Nephron (organoid): ENCODE measurements around the gene CRYBG3.

ENCODE experiments used
- H3K27ac Mint-ChIP-seq, 3 experiments: 2 replicates each; pipeline ENCODE4 v1.8.0; 2020; ENCODE audit warnings: mixed read lengths in 3 of 3, mild to moderate bottlenecking in 2 of 3, moderate library complexity in 1 of 3
- H3K27me3 Mint-ChIP-seq: 2 replicates; pipeline ENCODE4 v1.8.0; 2021; ENCODE audit warnings: low read depth, mild to moderate bottlenecking, moderate library complexity, mixed read lengths
- H3K36me3 Mint-ChIP-seq: 2 replicates; pipeline ENCODE4 v1.8.0; 2020; ENCODE audit warnings: low read depth, mixed read lengths
- H3K4me1 Mint-ChIP-seq: 2 replicates; pipeline ENCODE4 v1.8.0; 2020; ENCODE audit warnings: mixed read lengths
- H3K4me3 Mint-ChIP-seq, 3 experiments: 2 replicates each; pipeline ENCODE4 v1.8.0; 2020; ENCODE audit warnings: mild to moderate bottlenecking in 3 of 3, mixed read lengths in 3 of 3, moderate library complexity in 2 of 3
- H3K9me3 Mint-ChIP-seq: 2 replicates; pipeline ENCODE4 v1.8.0; 2020; ENCODE audit warnings: mixed read lengths
- TF ChIP-seq, protein P1 (sequence below), 3 experiments: fragments of 200-600 bp; sonication (generic); IDR thresholded peaks; one replicate each; pipeline ENCODE4 v1.5.0; 2021; ENCODE audit warnings: antibody characterized with exemption in 3 of 3; ENCODE audit not compliant: unreplicated experiment in 3 of 3

CRYBG3 gene

DNA sequence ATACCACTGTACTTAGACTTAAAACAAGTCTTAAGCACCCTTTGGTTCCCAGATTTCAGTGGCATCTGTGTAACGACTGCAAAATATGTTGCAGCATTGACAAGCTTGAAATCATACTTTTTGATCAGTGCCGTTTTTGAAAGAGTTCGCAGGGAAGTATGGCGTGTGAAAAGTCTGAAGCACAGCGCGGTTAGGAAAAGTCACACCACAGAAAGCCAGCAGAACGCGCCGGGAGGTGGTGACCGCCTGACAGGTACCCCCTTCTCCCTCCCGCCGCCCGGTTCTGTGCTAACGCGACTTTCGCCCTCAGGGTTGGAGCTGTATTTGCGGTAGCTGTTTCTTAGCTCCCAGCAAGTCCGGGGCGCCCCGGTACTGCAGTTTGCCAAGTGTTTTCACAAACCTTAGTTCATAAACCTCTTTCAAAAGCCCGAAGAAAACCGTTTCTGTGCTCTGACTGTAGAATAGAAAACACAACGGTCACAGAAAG is 481 bp upstream of the CRYBG3 start:
- Mint-ChIP-seq H3K4me3 (peak overlapping the region; percentile 89 to 100 (median 97)), H3K36me3 (no peaks in the 10 kb centered on the region), H3K9me3 (no peaks in the 10 kb centered on the region), H3K27ac (peak overlapping the region; percentile 17 to 84 (median 55)), H3K27me3 (peaks cover 41% of the 10 kb centered on the region), H3K4me1 (peaks cover 41% of the 10 kb centered on the region)
- TF ChIP-seq, protein P1, sequence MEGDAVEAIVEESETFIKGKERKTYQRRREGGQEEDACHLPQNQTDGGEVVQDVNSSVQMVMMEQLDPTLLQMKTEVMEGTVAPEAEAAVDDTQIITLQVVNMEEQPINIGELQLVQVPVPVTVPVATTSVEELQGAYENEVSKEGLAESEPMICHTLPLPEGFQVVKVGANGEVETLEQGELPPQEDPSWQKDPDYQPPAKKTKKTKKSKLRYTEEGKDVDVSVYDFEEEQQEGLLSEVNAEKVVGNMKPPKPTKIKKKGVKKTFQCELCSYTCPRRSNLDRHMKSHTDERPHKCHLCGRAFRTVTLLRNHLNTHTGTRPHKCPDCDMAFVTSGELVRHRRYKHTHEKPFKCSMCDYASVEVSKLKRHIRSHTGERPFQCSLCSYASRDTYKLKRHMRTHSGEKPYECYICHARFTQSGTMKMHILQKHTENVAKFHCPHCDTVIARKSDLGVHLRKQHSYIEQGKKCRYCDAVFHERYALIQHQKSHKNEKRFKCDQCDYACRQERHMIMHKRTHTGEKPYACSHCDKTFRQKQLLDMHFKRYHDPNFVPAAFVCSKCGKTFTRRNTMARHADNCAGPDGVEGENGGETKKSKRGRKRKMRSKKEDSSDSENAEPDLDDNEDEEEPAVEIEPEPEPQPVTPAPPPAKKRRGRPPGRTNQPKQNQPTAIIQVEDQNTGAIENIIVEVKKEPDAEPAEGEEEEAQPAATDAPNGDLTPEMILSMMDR (IDR thresholded peaks at IDR 0.05; ENCODE audit: unreplicated experiment in 3 of 3): no peak

DNA sequence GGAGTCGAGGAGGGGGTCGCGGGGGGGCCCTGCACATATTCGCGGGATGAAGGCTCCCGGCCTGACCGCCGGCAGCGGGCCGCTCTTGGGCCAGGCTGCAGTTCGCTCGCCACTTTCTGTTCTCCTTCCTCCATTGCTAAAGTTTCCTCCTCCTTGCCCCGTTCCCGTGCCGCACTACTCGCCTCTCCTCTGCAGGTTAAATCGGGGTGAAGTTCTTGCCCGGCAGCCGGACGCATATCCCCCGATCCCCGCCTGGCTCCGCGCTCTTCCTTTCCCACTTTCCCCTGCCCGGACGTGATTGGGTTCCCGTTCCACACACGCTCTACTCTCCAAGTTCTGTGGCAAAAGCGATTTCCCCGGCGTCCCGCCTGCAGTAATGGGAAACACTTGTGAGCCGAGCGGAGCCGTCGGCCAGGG is 556 bp downstream of the CRYBG3 start:
- H3K27me3 Mint-ChIP-seq: peaks cover 41% of the 10 kb centered on the region
- H3K9me3 Mint-ChIP-seq: no peaks in the 10 kb centered on the region
- peaks cover 36% of the 10 kb centered on the region for H3K4me1 Mint-ChIP-seq
- peak overlapping the region; percentile 61 to 92 (median 87) for H3K27ac Mint-ChIP-seq
- H3K4me3 Mint-ChIP-seq: peak overlapping the region; percentile 97 to 100 (median 100)
- H3K36me3 Mint-ChIP-seq: no peaks in the 10 kb centered on the region
- TF ChIP-seq, protein P1 (IDR thresholded peaks at IDR 0.05; ENCODE audit: unreplicated experiment in 3 of 3): no peak

DNA sequence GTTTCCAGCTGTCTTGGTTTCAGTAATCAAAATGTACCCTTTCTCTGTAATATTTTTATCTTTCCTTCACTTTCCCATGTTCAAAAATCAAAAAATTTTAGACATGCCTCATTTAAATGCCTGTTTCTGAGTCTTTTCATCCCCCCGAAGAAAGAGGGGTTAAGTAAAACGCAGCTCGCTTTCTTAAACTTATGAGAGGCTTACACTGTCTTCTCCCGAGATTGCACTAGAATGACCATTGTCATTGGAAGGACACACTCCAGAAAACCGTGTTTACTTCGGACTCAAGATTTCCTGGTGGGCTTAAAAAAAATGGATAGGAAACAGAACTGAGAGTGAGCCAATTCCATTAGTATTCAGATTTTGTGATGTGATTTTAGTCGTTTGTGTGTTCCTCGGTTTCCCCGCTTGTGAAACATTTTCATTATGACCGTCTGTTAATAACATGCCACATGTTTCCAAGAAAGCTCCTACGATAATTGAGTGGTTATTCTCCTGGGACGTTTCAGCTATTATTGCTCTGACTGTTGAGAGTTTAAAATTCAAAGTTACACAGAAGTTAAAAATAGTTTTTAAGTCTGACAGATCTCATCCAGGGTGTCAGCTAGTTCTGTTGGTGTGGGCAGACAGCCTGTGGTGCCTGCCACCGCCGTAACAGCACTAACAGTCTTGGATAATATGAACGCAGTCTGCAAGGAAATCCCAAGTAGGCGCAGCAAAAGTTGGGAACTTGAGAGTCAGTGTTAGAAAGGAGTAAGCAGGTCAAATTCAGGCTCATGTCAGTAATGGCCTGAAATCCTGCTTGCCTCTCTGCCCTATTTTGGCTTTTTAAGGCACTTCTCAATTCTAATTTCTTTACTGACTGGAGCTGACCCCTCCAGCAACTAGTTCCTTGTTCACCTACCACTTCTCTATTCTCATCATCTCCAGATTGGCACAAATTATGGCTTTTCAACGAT is 1.5 kb downstream of the CRYBG3 start:
- peak overlapping the region in 2 of 3 experiments; percentile 61 to 63 for H3K27ac Mint-ChIP-seq
- peaks cover 28% of the 10 kb centered on the region for H3K4me1 Mint-ChIP-seq
- H3K27me3 Mint-ChIP-seq: peaks cover 35% of the 10 kb centered on the region
- no peaks in the 10 kb centered on the region for H3K9me3 Mint-ChIP-seq
- TF ChIP-seq, protein P1 (IDR thresholded peaks at IDR 0.05; ENCODE audit: unreplicated experiment in 3 of 3): no peak
- H3K36me3 Mint-ChIP-seq: no peaks in the 10 kb centered on the region
- peak overlapping the region; percentile 97 to 100 (median 100) for H3K4me3 Mint-ChIP-seq

DNA sequence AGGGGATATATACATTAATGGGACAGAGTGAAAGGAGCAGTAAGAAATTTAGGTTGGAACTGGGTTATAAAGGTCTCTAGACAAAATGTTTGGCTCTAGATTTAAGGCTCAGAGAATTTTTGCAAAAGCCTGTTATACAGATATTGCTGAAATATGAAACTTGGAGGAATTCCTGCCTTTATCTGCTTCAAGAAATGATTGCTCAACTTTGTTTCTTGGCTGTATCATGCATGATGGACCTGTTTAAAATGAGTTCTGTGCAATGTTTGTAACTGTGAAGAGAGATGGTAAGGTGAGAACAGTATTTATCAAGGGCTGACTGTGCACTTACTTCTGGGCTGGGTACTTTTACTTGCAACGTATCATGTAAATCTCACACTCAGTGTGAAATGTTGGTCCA is 3.3 kb downstream of the CRYBG3 start:
- Mint-ChIP-seq H3K27ac (peak overlapping the region in 1 of 3 experiments; percentile 5), H3K4me1 (peaks cover 30% of the 10 kb centered on the region), H3K4me3 (peak overlapping the region; percentile 17 to 41 (median 39)), H3K27me3 (peaks cover 28% of the 10 kb centered on the region), H3K36me3 (no peaks in the 10 kb centered on the region), H3K9me3 (no peaks in the 10 kb centered on the region)
- TF ChIP-seq, protein P1 (IDR thresholded peaks at IDR 0.05; ENCODE audit: unreplicated experiment in 3 of 3): no peak

DNA sequence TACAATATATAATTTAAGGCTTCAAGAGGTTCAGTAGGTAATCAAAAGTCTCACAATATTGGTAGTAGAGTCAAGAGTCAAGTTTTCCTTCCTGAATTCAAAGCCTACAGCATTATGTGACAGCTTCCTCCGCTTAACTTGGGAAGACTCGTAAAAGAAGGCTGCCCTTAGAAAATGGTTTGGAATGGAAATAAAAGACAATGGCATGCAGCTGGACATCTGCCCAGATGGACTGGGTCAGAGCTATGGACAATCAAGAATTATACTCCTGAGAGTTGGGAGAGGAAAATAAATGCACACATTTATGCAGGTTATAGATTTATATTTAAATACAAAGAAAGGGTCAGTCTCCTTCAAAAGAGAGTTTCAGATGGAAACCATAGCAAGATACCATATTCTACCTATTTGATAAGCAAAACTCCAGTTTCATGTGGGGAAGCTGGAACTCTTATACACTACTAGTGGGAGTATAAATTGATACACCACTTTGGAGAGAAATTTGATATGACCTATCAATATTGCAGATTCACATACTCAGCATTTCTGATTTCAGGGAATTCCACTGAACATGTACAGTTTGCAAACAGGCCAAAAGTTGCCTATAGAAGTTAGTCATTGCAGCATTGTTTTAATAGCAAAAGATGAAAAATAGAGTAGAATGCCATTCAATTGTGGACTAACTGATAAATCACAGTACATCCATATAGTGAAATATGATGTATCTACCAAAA is 6.1 kb downstream of the CRYBG3 start:
- H3K36me3 Mint-ChIP-seq: peaks cover 7% of the 10 kb centered on the region
- peaks cover 16% of the 10 kb centered on the region for H3K27me3 Mint-ChIP-seq
- TF ChIP-seq, protein P1 (IDR thresholded peaks at IDR 0.05; ENCODE audit: unreplicated experiment in 3 of 3): no peak
- H3K4me1 Mint-ChIP-seq: peaks cover 33% of the 10 kb centered on the region
- H3K4me3 Mint-ChIP-seq: no peak overlapping the region
- no peaks in the 10 kb centered on the region for H3K9me3 Mint-ChIP-seq
- no peak overlapping the region for H3K27ac Mint-ChIP-seq
